Stimulated activated CD4-positive, alpha-beta T cell treated with anti-CD3 and anti-CD28 coated beads, Interleukin-1b, Interleukin-23, amount 100 ng/mL, for 24 hours (primary cell): ENCODE results near the gene INPP4B.

Experiments
- DNase-seq, 4 experiments: peaks; one replicate each; pipeline ENCODE4 v3.0.0-alpha.2; 2020; ENCODE audit warnings: low read depth in 4 of 4, low spot score in 1 of 4

Gene INPP4B

GRCh38 chr4:142583708-142584107, 262.4 kb downstream of the INPP4B start:
- no peak for DNase-seq

- DNase-seq, result no peak
These were observed 263.8 kb downstream of the INPP4B start for GRCh38 chr4:142582340-142582739.

- DNase-seq, result no peak
These were observed 264.2 kb downstream of the INPP4B start for GRCh38 chr4:142581881-142582280.

- no peak for DNase-seq
These were observed 266.7 kb downstream of the INPP4B start for GRCh38 chr4:142579443-142579842.

GRCh38 chr4:142574306-142574705, 271.8 kb downstream of the INPP4B start:
- DNase-seq, result no peak

- no peak for DNase-seq
These were observed 274.0 kb downstream of the INPP4B start for GRCh38 chr4:142572071-142572470.

GRCh38 chr4:142567620-142568451, 278.3 kb downstream of the INPP4B start:
- no peak for DNase-seq

GRCh38 chr4:142567199-142567598, 278.9 kb downstream of the INPP4B start:
- DNase-seq, result peak in 3 of 4 experiments; percentile 28 to 38 (median 36)

GRCh38 chr4:142566777-142567176, 279.3 kb downstream of the INPP4B start:
- no peak for DNase-seq

GRCh38 chr4:142566243-142566642, 279.9 kb downstream of the INPP4B start:
- no peak for DNase-seq

GRCh38 chr4:142565771-142566170, 280.3 kb downstream of the INPP4B start:
- DNase-seq, result no peak

GRCh38 chr4:142563682-142564291, 282.3 kb downstream of the INPP4B start:
- DNase-seq, result no peak

- DNase-seq, result no peak
These were observed 286.1 kb downstream of the INPP4B start for GRCh38 chr4:142559986-142560385.

- DNase-seq, result no peak
These were observed 287.2 kb downstream of the INPP4B start for GRCh38 chr4:142558851-142559250.

- no peak for DNase-seq
These were observed 288.8 kb downstream of the INPP4B start for GRCh38 chr4:142557239-142557801.

GRCh38 chr4:142556570-142557238, 289.4 kb downstream of the INPP4B start:
- DNase-seq, result no peak

- DNase-seq, result no peak
These were observed 290.1 kb downstream of the INPP4B start for GRCh38 chr4:142556048-142556447.

GRCh38 chr4:142554412-142554811, 291.7 kb downstream of the INPP4B start:
- DNase-seq, result no peak

- no peak for DNase-seq
These were observed 294.4 kb downstream of the INPP4B start for GRCh38 chr4:142551517-142552305.

- no peak for DNase-seq
These were observed 295.1 kb downstream of the INPP4B start for GRCh38 chr4:142550965-142551364.
